Posterior vena cava (tissue), 2 donors: Measurements from ENCODE around the gene SEC22B. TPM values are rescaled to one million over a fixed set of nuclear protein-coding genes. Genes with fewer than 3 reads are reported as not detected.
"Not testable (repeated sequence)": the region's sequence is repeated elsewhere in the genome, so short reads cannot be mapped to it uniquely, and the experiment has no call there.

Experiments
- DNase-seq: peaks from one replicate; pipeline ENCODE4 v3.0.0-alpha.2; 2020; ENCODE audit warnings: low spot score
- intact Hi-C, 2 donors: fragments of 100-400 bp; cut with DNase I; formaldehyde crosslinking; loops; one replicate each; pipeline versions ENCODE4 v1.14.1 to v1.14.2; 2022 to 2023
- total RNA-seq, 2 donors: library from RNA; stranded (reverse); fragmentation: NEBNext Ultra II Directional; extraction: Animal tissue kit (Norgen Biotek cat#: 25700); gene quantifications; one replicate each; pipeline ENCODE4 v1.2.1, GENCODE V29; 2021
- donor health status: DM: yes; HTN: yes; CAD: no.
- donor health status: DM: yes; HTN: yes; CAD: no.

The SEC22B gene
- total RNA-seq, 2 donors from 2014 or later, result 30.9 to 34.9 TPM

DNA sequence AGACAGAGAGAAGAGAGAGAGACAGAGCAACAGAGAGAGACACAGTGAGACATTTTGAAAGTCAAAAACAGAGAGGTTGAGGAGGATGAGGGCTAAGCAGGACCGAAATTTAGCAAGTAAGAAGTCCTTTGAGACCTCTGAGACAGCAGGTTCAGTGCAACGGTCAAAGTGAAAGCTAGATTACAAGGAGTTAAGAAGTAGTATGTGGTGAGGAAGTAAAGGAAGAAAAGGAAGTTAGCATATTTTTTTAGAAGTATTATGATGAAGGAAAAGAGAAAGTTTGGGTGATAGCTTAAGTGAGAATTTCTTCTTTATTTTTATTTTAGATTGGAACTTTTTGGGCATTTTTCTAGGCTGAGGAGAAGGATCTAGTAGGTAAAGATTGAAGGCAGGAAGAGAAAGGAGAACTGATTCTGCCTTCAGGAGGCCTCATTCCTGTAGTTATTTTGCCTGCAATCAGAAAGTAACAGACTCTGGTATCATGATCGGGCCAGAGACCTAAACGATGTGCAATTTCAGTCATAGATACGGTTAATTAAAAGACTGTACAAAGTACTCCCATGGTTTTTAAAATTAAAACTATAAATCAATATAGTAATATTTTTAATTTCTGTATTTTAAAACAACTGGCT is 53.9 kb downstream of the SEC22B start:
- DNase-seq, intact Hi-C loops: not testable (repeated sequence)

GRCh38 chr1:120121830-120122229 is 54.5 kb downstream of the SEC22B start:
- DNase-seq, intact Hi-C loops: not testable (repeated sequence)

- DNase-seq, intact Hi-C loops: not testable (repeated sequence)
Measured at GRCh38 chr1:120120525-120120924, 55.8 kb downstream of the SEC22B start.

DNA sequence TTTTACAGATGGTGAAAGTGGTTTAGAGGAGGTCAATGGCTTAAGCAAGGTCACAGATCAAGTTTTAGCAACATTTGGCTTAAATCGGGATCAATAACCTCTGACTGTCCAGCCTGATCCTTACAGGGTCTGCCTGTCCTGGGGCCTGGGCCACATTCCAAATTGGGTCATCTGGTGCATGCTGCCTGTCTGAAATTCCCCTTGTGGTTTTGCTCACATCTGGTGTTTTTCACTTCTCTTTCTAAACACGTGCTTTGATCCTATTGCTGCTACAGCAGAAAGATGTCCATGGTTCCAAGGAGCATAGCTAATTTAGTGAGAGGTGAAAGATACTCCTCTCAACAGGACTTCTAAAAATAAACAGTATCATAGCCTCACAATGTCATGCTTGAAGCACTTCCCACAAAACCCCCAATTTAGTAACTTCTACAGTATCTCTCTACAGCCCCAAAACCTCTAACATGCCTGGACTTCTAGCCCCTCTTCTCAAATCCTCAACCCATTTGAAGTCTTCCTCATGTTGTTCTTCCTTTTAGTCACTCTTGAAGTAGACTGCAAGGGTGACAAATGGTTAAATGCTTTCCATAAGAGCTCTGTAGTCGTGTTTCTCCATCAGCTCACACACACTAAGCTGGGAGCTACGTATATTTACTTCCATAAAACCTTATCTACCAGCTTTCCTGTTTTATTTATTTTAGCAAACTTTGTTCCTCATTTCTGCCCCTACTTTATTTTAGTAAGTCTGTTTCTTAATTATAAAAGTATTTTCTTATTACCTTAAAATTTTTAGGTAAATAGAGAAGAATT is 58.7 kb downstream of the SEC22B start:
- intact Hi-C loops, result not testable (repeated sequence)

DNA sequence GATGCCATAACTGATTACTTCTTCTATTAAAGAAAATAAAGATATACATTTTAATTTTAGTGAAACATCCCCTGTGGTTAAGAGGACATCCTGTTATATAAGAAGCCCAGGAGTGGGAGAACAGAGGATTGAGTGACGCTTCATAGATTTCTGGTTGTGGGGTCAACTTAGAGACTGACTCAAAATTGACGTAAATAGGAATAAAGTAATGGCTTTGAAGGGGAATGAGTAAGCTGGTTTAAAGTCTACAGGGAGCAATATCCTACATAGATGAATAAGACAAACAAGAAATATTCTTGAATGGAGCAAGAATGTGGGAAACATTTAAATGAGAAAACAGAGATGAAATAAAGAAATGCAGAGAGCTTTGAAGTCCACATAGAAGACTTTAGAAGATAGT is 60.2 kb downstream of the SEC22B start:
- DNase-seq, intact Hi-C loops: not testable (repeated sequence)

More for the DNA sequence above, 58.7 kb downstream of the SEC22B start:
- not testable (repeated sequence) for DNase-seq

GRCh38 chr1:120113134-120113533 is 63.2 kb downstream of the SEC22B start:
- DNase-seq, intact Hi-C loops: not testable (repeated sequence)

GRCh38 chr1:120112212-120112611 is 64.1 kb downstream of the SEC22B start:
- intact Hi-C loops, DNase-seq: not testable (repeated sequence)

DNA sequence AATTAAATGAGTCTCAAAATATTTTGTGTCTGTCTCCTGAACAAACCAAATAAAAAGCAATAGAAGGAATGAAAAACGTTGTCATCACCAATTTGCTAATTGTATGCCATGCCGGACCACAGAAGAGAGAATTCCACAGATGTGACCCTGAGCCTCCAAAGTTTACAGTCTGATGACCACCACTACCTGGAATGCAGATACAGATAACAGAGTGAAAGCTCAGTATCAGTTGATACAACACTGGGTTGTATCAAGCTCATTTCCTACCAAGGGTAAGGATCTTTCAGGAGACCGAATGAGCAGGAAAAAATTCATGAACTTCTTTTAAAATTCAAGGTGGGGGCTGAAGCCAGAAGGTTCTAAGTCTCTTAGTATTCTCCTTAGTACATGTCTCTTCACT is 64.5 kb downstream of the SEC22B start:
- DNase-seq, intact Hi-C loops: not testable (repeated sequence)

DNA sequence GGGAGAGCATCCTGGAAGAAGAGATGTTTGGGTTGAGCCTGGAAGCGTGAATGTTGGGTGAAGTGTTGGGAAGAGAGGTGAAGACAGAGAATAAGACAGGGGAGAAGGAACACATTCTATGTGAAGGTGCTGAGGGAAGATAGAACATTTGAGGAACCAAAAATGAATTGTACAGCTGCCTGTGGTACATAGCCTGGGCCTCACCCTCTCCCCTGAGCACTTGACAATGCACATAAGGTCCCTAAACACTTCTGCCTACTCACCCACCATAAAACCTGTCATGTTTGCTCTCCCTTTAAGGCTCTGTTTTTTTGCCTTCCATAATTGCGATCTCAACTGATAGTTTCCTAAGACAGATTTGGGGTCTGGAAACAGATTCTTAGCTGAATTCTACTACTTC is 65.3 kb downstream of the SEC22B start:
- intact Hi-C loops, result not testable (repeated sequence)

DNA sequence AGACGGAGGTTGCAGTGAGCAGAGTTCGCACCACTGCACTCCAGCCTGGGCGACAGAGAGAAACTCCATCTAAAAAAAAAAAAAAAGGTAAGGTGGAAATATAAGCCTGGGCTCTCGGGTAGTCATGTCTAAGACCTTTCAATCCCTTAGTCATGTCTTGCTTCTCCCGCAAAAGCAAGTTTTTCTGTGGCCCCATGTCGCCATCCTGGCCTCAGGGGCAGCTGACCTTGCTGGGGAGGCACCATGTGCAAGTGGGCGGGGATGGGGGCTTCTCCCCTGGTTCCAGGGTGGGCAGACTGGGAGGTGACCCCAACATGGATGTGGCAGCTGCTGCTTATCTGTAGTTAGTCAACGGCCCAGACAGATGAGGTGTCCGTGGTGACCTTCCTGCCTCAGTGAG is 66.7 kb downstream of the SEC22B start:
- DNase-seq, intact Hi-C loops: not testable (repeated sequence)

More for the DNA sequence above, 65.3 kb downstream of the SEC22B start:
- not testable (repeated sequence) for DNase-seq

GRCh38 chr1:120109180-120109579 is 67.1 kb downstream of the SEC22B start:
- intact Hi-C loops, DNase-seq: not testable (repeated sequence)

DNA sequence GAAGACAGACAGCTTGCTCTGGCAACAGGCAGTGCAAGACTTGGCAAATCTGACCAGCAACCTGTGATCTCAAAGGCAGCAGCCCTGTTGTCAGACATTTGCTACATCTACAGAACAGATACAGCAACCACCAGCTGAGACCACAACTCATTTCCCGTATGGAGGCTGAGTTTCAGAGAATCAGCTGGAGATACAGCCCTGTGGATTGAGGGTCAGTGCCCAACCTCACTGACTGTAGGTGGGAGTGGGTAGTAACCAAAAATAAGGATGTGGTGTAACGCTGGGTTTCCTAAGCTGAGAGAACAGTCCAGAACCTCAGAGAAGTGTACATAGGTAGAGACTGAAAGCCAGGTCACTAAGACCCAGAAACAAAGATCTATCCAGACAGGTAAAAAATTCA is 71.0 kb downstream of the SEC22B start:
- intact Hi-C loops, DNase-seq: not testable (repeated sequence)

DNA sequence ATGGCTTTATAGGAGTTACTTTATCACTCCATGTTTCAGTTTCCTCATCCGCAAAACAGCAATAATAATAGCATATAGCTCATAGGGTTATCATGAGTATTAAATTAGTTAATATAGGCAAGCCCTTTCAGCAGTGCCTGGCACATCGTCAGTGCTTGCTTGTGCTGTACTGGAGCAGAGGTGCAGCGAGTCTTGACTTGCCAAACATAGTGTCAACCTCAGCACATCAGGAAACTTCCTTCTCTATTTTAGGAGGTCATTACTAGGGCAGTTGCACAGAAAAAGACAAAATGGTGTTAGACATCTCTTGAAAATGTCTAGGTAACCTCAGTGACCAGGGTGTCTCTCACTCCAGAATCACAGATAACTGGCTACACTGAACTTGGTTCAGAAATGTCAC is 72.6 kb downstream of the SEC22B start:
- intact Hi-C loops, DNase-seq: not testable (repeated sequence)

DNA sequence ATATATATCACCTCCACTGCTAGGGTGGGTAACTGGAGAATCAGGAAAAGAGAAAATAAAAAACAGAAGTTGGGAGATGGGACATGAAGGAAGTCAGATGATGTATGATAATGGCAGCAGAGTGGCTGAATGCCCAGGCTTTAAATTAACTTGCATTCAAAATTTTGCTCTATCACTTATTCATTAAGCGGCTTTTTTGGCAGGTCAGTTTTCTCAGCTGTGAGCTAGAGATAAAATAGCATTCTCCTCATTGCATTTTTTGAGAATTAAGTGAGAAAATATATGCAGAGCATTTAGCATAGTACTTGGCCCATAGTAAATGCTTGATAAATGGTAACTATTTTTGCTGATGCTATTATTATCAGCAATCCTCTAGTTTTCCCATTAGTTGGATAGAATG is 74.7 kb downstream of the SEC22B start:
- intact Hi-C loops, DNase-seq: not testable (repeated sequence)

Other genes with a start within 250 kb of the SEC22B start
- gene NOTCH2, start 106.9 kb downstream of the SEC22B start, total RNA-seq, result 100 to 1,000 TPM; 126 to 151 TPM
- gene NBPF8, start 238.5 kb upstream of the SEC22B start, total RNA-seq, result 10 to 100 TPM in 1 of 2 donors, 1 to 10 TPM in 1; 7.6 to 11.3 TPM